H1 (cell line): Measurements from ENCODE around the gene DLG5. TPM values are rescaled to one million over a fixed set of nuclear protein-coding genes. Genes with fewer than 3 reads are reported as not detected.
A peak's percentile ranks its signal among the peaks of the same experiment; 100 is the strongest.

Experiments
- CTCF ChIA-PET: fragments of 300-600 bp; sonication (Branson Sonifier 250); formaldehyde crosslinking; loops from one replicate; lab custom pipeline; 2021; ENCODE audit not compliant: partially characterized antibody; lab: Charles Lee
- POLR2A ChIA-PET: fragments of 300-600 bp; sonication (Branson Sonifier 250); formaldehyde crosslinking; loops from one replicate; lab custom pipeline; 2021; ENCODE audit warnings: inconsistent platforms; ENCODE audit not compliant: partially characterized antibody; lab: Charles Lee
- DNase-seq, 2 experiments: peaks; one replicate each; pipeline versions ENCODE4 v3.0.0 to v3.0.0-alpha.2; 2010 to 2022; ENCODE audit warnings: low spot score in 2 of 2, low read depth in 1 of 2, mixed read lengths in 1 of 2
- FAIRE-seq: peaks from 2 replicates; lab custom pipeline; 2011; peaks lifted over from hg19 to GRCh38; lab: Jason Lieb, UNC
- H2AFZ ChIP-seq: 2 replicates; pipeline ENCODE4 v1.8.1; 2012; ENCODE audit warnings: low read length, inconsistent platforms
- H2AK5ac ChIP-seq: 2 replicates; pipeline ENCODE4 v1.6.1; 2013; ENCODE audit warnings: low read depth, low read length
- H2BK120ac ChIP-seq: replicated peaks from 2 replicates; pipeline ENCODE3; 2013; ENCODE audit warnings: low read depth, low read length, inconsistent platforms
- H2BK12ac ChIP-seq: 2 replicates; pipeline ENCODE4 v1.6.1; 2013; ENCODE audit warnings: low read depth, low read length
- H2BK15ac ChIP-seq: 2 replicates; pipeline ENCODE4 v1.6.1; 2013; ENCODE audit warnings: low read length
- H2BK20ac ChIP-seq: 2 replicates; pipeline ENCODE4 v1.6.1; 2013; ENCODE audit warnings: low read length
- H2BK5ac ChIP-seq: 2 replicates; pipeline ENCODE4 v1.6.1; 2013; ENCODE audit warnings: low read depth, low read length
- H3K14ac ChIP-seq: 2 replicates; pipeline ENCODE4 v1.6.1; 2013; ENCODE audit warnings: inconsistent platforms; ENCODE audit not compliant: insufficient read length
- H3K18ac ChIP-seq: 2 replicates; pipeline ENCODE4 v1.6.1; 2013; ENCODE audit warnings: low read length; ENCODE audit errors: extremely low read depth
- H3K23ac ChIP-seq: 2 replicates; pipeline ENCODE4 v1.6.1; 2013; ENCODE audit warnings: inconsistent platforms; ENCODE audit not compliant: insufficient read length
- H3K23me2 ChIP-seq: 2 replicates; pipeline ENCODE4 v1.6.1; 2013; ENCODE audit warnings: low read depth, low read length
- H3K27ac ChIP-seq: 2 replicates; pipeline ENCODE4 v1.6.1; 2011; ENCODE audit warnings: low read depth, low read length, inconsistent platforms
- H3K27me3 ChIP-seq, 4 experiments: replicated peaks in 1 of 4; 1 replicate in 1 of 4; 2 replicates in 3 of 4; pipeline versions ENCODE4 v1.6.1 to v1.8.1; 2011 to 2013; ENCODE audit warnings: low read length in 3 of 4, mild to moderate bottlenecking in 3 of 4, inconsistent platforms in 2 of 4, mixed read lengths in 2 of 4, moderate library complexity in 1 of 4; ENCODE audit not compliant: control insufficient read depth in 3 of 4, insufficient read depth in 3 of 4; ENCODE audit errors: extremely low read depth in 1 of 4
- H3K36me3 ChIP-seq, 4 experiments: 2 replicates each; pipeline versions ENCODE4 v1.6.1 to v1.8.1; 2011 to 2013; ENCODE audit warnings: mild to moderate bottlenecking in 4 of 4, low read length in 3 of 4, moderate library complexity in 2 of 4, control low read depth in 1 of 4, inconsistent platforms in 1 of 4; ENCODE audit not compliant: insufficient read depth in 4 of 4, control insufficient read depth in 2 of 4
- H3K4ac ChIP-seq: replicated peaks from 2 replicates; pipeline ENCODE3; 2013; ENCODE audit warnings: low read length, low read depth, mixed read lengths, inconsistent platforms; ENCODE audit not compliant: insufficient read length
- H3K4me1 ChIP-seq, 4 experiments: replicated peaks in 1 of 4; 1 replicate in 1 of 4; 2 replicates in 3 of 4; pipeline versions ENCODE4 v1.6.1 to v1.8.1; 2011 to 2013; ENCODE audit warnings: low read length in 3 of 4, inconsistent platforms in 2 of 4, mixed read lengths in 1 of 4; ENCODE audit not compliant: insufficient read depth in 4 of 4, control insufficient read depth in 3 of 4
- H3K4me2 ChIP-seq, 2 experiments: 2 replicates each; pipeline versions ENCODE4 v1.6.1 to v1.8.1; 2011 to 2013; ENCODE audit warnings: low read depth in 2 of 2, low read length in 2 of 2, control low read depth in 1 of 2, inconsistent platforms in 1 of 2, mild to moderate bottlenecking in 1 of 2; ENCODE audit not compliant: insufficient read depth in 1 of 2
- H3K4me3 ChIP-seq, 4 experiments: fragments of 200-600, 300-600 bp in 1 of 4; sonication (generic), shearing (Covaris generic), sonication (Bioruptor Twin) in 1 of 4; 2 replicates each; pipeline versions ENCODE4 v1.5.1 to v1.8.1; 2011 to 2016; ENCODE audit warnings: low read length in 4 of 4, low read depth in 3 of 4, control low read depth in 2 of 4, inconsistent platforms in 2 of 4, mild to moderate bottlenecking in 2 of 4, mixed read lengths in 1 of 4, moderate library complexity in 1 of 4; ENCODE audit not compliant: insufficient read depth in 2 of 4; ENCODE audit errors: extremely low read depth in 1 of 4
- H3K56ac ChIP-seq: replicated peaks from 2 replicates; pipeline ENCODE3; 2013; ENCODE audit warnings: low read depth, mild to moderate bottlenecking, mixed read lengths, low read length, inconsistent platforms; ENCODE audit not compliant: insufficient read length
- H3K79me1 ChIP-seq: 2 replicates; pipeline ENCODE4 v1.6.1; 2013; ENCODE audit warnings: low read depth, low read length, control low read depth
- H3K79me2 ChIP-seq, 2 experiments: 2 replicates each; pipeline versions ENCODE4 v1.6.1 to v1.8.1; 2012 to 2013; ENCODE audit warnings: low read length in 2 of 2, mild to moderate bottlenecking in 2 of 2, inconsistent platforms in 1 of 2; ENCODE audit not compliant: insufficient read depth in 2 of 2, control insufficient read depth in 1 of 2
- H3K9ac ChIP-seq, 4 experiments: replicated peaks in 1 of 4; 1 replicate in 1 of 4; 2 replicates in 3 of 4; pipeline versions ENCODE4 v1.6.1 to v1.8.1; 2011 to 2013; ENCODE audit warnings: low read depth in 3 of 4, low read length in 3 of 4, control low read depth in 2 of 4, mild to moderate bottlenecking in 2 of 4, moderate library complexity in 2 of 4, inconsistent platforms in 1 of 4; ENCODE audit errors: extremely low read depth in 1 of 4
- H3K9me3 ChIP-seq, 2 experiments: 2 replicates each; pipeline versions ENCODE4 v1.6.1 to v1.8.1; 2012 to 2013; ENCODE audit warnings: mild to moderate bottlenecking in 2 of 2, moderate library complexity in 2 of 2, control low read depth in 1 of 2, inconsistent platforms in 1 of 2, low read depth in 1 of 2, low read length in 1 of 2, mixed read lengths in 1 of 2; ENCODE audit not compliant: insufficient read depth in 2 of 2
- H4K20me1 ChIP-seq, 2 experiments: replicated peaks in 1 of 2; 2 replicates each; pipeline versions ENCODE3 to v1.8.1; 2011 to 2013; ENCODE audit warnings: inconsistent platforms in 2 of 2, low read length in 2 of 2, mild to moderate bottlenecking in 1 of 2; ENCODE audit not compliant: insufficient read depth in 2 of 2, control insufficient read depth in 1 of 2
- H4K5ac ChIP-seq: 2 replicates; pipeline ENCODE4 v1.6.1; 2013; ENCODE audit warnings: low read length, low read depth, mixed read lengths, inconsistent platforms; ENCODE audit not compliant: insufficient read length
- H4K8ac ChIP-seq: 2 replicates; pipeline ENCODE4 v1.8.0; 2013; ENCODE audit warnings: mild to moderate bottlenecking, moderate library complexity, low read length, inconsistent platforms; ENCODE audit not compliant: insufficient read depth; ENCODE audit errors: extremely low read depth
- H4K91ac ChIP-seq: replicated peaks from 2 replicates; pipeline ENCODE3; 2013; ENCODE audit warnings: low read length, mixed read lengths, inconsistent platforms; ENCODE audit not compliant: insufficient read length
- BCL11A ChIP-seq, 2 experiments: IDR thresholded peaks; one replicate each; pipeline ENCODE4 v1.6.1; 2011; ENCODE audit warnings: low read depth in 2 of 2, low read length in 2 of 2, mild to moderate bottlenecking in 2 of 2
- CHD2 ChIP-seq: IDR thresholded peaks from 2 replicates; pipeline ENCODE4 v1.6.1; 2012; ENCODE audit warnings: low read length, improper control_type of control experiment
- HDAC2 ChIP-seq, 2 experiments: fragments of 300-600 bp in 1 of 2; sonication (generic) in 1 of 2; IDR thresholded peaks; 2 replicates each; pipeline ENCODE4 v1.6.1; 2011 to 2012; ENCODE audit warnings: low read depth in 2 of 2, low read length in 2 of 2, mild to moderate bottlenecking in 2 of 2, moderate library complexity in 2 of 2, borderline replicate concordance in 1 of 2, inconsistent platforms in 1 of 2
- JUN ChIP-seq: IDR thresholded peaks from 2 replicates; pipeline ENCODE4 v1.6.1; 2011; ENCODE audit warnings: low read depth, mild to moderate bottlenecking, improper control_type of control experiment, low read length
- KDM1A ChIP-seq: fragments of 200-600, 300-600 bp; sonication (generic); IDR thresholded peaks from 2 replicates; pipeline ENCODE4 v1.7.1; 2016; ENCODE audit warnings: mild to moderate bottlenecking, low read length, borderline replicate concordance
- MAFK ChIP-seq: IDR thresholded peaks from 2 replicates; pipeline ENCODE4 v1.6.1; 2012; ENCODE audit warnings: low read depth, mild to moderate bottlenecking, improper control_type of control experiment, low read length
- SP1 ChIP-seq: IDR thresholded peaks from 2 replicates; pipeline ENCODE4 v1.6.1; 2011; ENCODE audit warnings: low read depth, low read length
- WGBS, 2 experiments: shearing (Covaris generic) in 1 of 2; methylation state at CpG; one replicate each; pipeline versions ENCODE4 v1.1.6 to v1.1.7; 2013 to 2015; ENCODE audit warnings: low lambda C conversion rate in 2 of 2, mixed read lengths in 2 of 2, inconsistent platforms in 1 of 2, low coverage in 1 of 2, missing lambda C conversion rate in 1 of 2; ENCODE audit not compliant: insufficient replicate concordance in 2 of 2, insufficient coverage in 1 of 2, insufficient read length in 1 of 2; ENCODE audit errors: extremely low coverage in 1 of 2, missing lambda C conversion rate in 1 of 2; 5-methylcytosine and 5-hydroxymethylcytosine counted together
- polyA plus RNA-seq, 7 experiments: library from polyadenylated mRNA; depleted of rRNA in 3 of 7; stranded (reverse) in 5 of 7; unstranded in 2 of 7; fragments of >200 nt in 5 of 7; fragments of 200-250 nt in 2 of 7; gene quantifications; 1 replicate in 5 of 7; 2 replicates in 1 of 7; 4 replicates in 1 of 7; pipeline versions ENCODE4 v1.2.1 to v1.2.3, GENCODE V29; 2011 to 2013; ENCODE audit warnings: missing spikeins in 2 of 7, mixed read lengths in 2 of 7
- total RNA-seq: library from RNA; stranded (reverse); fragmentation: NEBNext Ultra II Directional; extraction: Animal tissue kit (Norgen Biotek cat#: 25700); gene quantifications from 2 replicates; pipeline ENCODE4 v1.2.1, GENCODE V29; 2021

Gene DLG5
- total and polyA plus RNA-seq, 2 of the 8 experiments (the other 6 are each of a cell fraction or from before 2014, with no cell fraction given), result 15.6 to 71.4 TPM

DNA sequence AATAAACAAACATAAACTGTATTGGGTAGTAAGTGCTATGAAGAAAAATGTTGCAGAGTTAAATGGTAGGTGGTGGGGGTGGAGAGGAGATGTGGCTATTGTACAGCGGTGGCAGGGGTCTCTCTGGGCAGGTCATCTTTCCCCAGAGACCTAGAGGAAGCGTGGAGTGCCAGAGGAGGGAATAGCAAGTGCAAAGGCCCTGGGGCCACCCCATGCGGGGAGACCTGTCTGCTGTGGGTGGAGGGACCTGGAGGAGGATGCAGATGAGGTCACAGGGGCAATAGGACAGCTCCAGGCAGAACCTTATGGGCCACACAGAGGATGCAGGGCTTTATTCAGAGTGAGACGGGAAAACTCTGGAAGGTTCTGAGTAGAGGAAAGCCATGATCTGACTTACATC lies 47.5 kb downstream of the DLG5 start:
- Histone ChIP-seq H3K79me2 (peaks cover 8 to 66% of the 10 kb centered on the region in 2 experiments; a peak in 3 of 4 replicates), H3K18ac (peak overlapping the region; percentile 38; the same call in 1 of the 2 replicates), H4K20me1 (peaks cover 0 to 3% of the 10 kb centered on the region in 2 experiments), H3K4me1 (peaks cover 12 to 33% (median 23%) of the 10 kb centered on the region in 4 experiments), H3K4me2 (peak overlapping the region in 1 of 2 experiments; percentile 66; a peak in 1 of 4 replicates), H3K79me1 (peaks cover 12% of the 10 kb centered on the region; the same call in 1 of the 2 replicates), H3K4ac (peak overlapping the region; percentile 63), H4K5ac (no peak overlapping the region), H3K36me3 (no peaks in the 10 kb centered on the region), H2BK5ac (peak overlapping the region; percentile 92; the same call in 1 of the 2 replicates), H3K23ac (no peak overlapping the region), H2AFZ (no peak overlapping the region), H2BK120ac (peak overlapping the region; percentile 34), H3K9me3 (no peaks in the 10 kb centered on the region), H2AK5ac (peak overlapping the region; percentile 84; the same call in 1 of the 2 replicates), H4K8ac (no peak overlapping the region), H3K27ac (no peak overlapping the region), H3K9ac (no peak overlapping the region), H2BK15ac (peak overlapping the region; percentile 50; the same call in 1 of the 2 replicates), H3K27me3 (no peaks in the 10 kb centered on the region), H3K14ac (peak overlapping the region; percentile 4), H3K4me3 (no peak overlapping the region), H3K23me2 (peaks cover 2% of the 10 kb centered on the region; the same call in 1 of the 2 replicates), H4K91ac (peak overlapping the region; percentile 96), H3K56ac (no peak overlapping the region), H2BK20ac (peak overlapping the region; percentile 93; the same call in 1 of the 2 replicates), H2BK12ac (peak overlapping the region; percentile 98; the same call in 1 of the 2 replicates)
- ChIA-PET POLR2A (interaction anchor here (1.6 to 3.1 kb wide), 5 partner anchors 8 to 91 kb away, joined by 5 to 17 read pairs (median 7); partner anchors contain the start of gene DLG5), CTCF (interaction anchor here (0.6 to 17.9 kb wide), 7 partner anchors 10 to 100 kb away, joined by 3 to 169 read pairs (median 6); no protein-coding TSS in a partner anchor)
- FAIRE-seq (no peak), DNase-seq (no peak)
- no peak for TF ChIP-seq JUN
- TF ChIP-seq SP1, result no peak
- TF ChIP-seq BCL11A (IDR thresholded peaks at IDR 0.05; ENCODE audit: low read depth in 2 of 2, low read length in 2 of 2), result no peak
- TF ChIP-seq HDAC2 (IDR thresholded peaks at IDR 0.05; ENCODE audit: borderline replicate concordance in 1 of 2, low read depth in 2 of 2, low read length in 2 of 2), result 0 out of 4 replicates have a peak, but pooled peaks of 1 of the 2 experiments have one; percentile 62
- TF ChIP-seq KDM1A, result peak; percentile 87
- TF ChIP-seq MAFK, result no peak
- no peak for TF ChIP-seq CHD2
- 97% methylated on average over 4 of the region's 4 CpGs; no CpG with 5 or more reads in 1 of the 2 experiments for WGBS, 2 experiments
